Suprapubic skin (tissue), 4 donors: ENCODE results near the gene CCDC88C.

Source experiments
- CTCF ChIP-seq, 2 donors: fragments of 200-600 bp in 1 of 2; fragments of 450-650 bp in 1 of 2; sonication (generic) in 1 of 2; IDR thresholded peaks; one replicate each; pipeline ENCODE4 v1.5.1; 2016 to 2019; ENCODE audit warnings: antibody characterized with exemption in 2 of 2, mild to moderate bottlenecking in 1 of 2, moderate library complexity in 1 of 2
- EP300 ChIP-seq: sonication (generic); formaldehyde crosslinking; IDR thresholded peaks from one replicate; pipeline ENCODE4 v1.6.1; 2017; ENCODE audit warnings: antibody characterized with exemption
- POLR2A ChIP-seq, 2 donors: fragments of 450-650 bp; IDR thresholded peaks; one replicate each; pipeline ENCODE4 v1.6.1; 2017; ENCODE audit warnings: antibody characterized with exemption in 2 of 2, mild to moderate bottlenecking in 2 of 2, moderate library complexity in 2 of 2
- POLR2AphosphoS5 ChIP-seq, 3 donors: sonication (generic); formaldehyde crosslinking; IDR thresholded peaks; one replicate each; pipeline ENCODE4 v1.6.1; 2017; ENCODE audit warnings: antibody characterized with exemption in 3 of 3

GRCh38 chr14:91243074-91243471, 174.5 kb downstream of the CCDC88C start:
- TF ChIP-seq POLR2A (IDR thresholded peaks at IDR 0.05): no peak
- no peak for TF ChIP-seq CTCF (IDR thresholded peaks at IDR 0.05)
- TF ChIP-seq POLR2AphosphoS5 (IDR thresholded peaks at IDR 0.05): no peak
- TF ChIP-seq EP300: no peak
